HCT116 (cell line): ENCODE data around the gene ESYT3. TPM values are rescaled to one million over a fixed set of nuclear protein-coding genes. Genes with fewer than 3 reads are reported as not detected.
"Not testable (repeated sequence)": the region's sequence is repeated elsewhere in the genome, so short reads cannot be mapped to it uniquely, and the experiment has no call there.

ENCODE experiments used
- ATAC-seq: fragments of 200-7000 bp; cut with Tn5 transposase; 2 replicates; pipeline ENCODE4 v1.9.1; 2020; ENCODE audit warnings: mild to moderate bottlenecking, moderate library complexity
- BruUV-seq: library from RNA; stranded (reverse); fragments of 400-500 nt; replicated peaks from 2 replicates; lab custom pipeline; 2021; lab: Mats Ljungman, UMichigan
- CTCF ChIA-PET: fragments of 300-600 bp; sonication (Branson Sonifier 250); formaldehyde crosslinking; loops from one replicate; lab custom pipeline; 2021; ENCODE audit warnings: antibody characterized with exemption; lab: Charles Lee
- POLR2A ChIA-PET: fragments of 300-600, 350-600 bp; sonication (Branson Sonifier 250); formaldehyde crosslinking; loops from one replicate; lab custom pipeline; 2021; ENCODE audit warnings: antibody characterized with exemption; lab: Charles Lee
- RAD21 ChIA-PET, 2 experiments: fragments of 300-600 bp; sonication (Branson Sonifier 250); formaldehyde crosslinking; loops; one replicate each; lab custom pipeline; 2023; ENCODE audit warnings: low total read pairs in 2 of 2; ENCODE audit not compliant: uncharacterized antibody in 2 of 2, unreplicated experiment in 2 of 2, low non-redundant PET in 1 of 2; lab: Charles Lee
- DNase-seq: peaks from one replicate; pipeline ENCODE4 v3.0.0-alpha.2; 2010; ENCODE audit warnings: low read depth, low spot score
- H2AFZ ChIP-seq: fragments of 200-600 bp; shearing (Covaris generic), sonication (generic); 2 replicates; pipeline ENCODE4 v1.6.1; 2017; ENCODE audit warnings: low read depth, mixed run types, mixed read lengths, antibody characterized with exemption, low read length; ENCODE audit not compliant: poor library complexity, severe bottlenecking
- H3K27ac ChIP-seq: 2 replicates; pipeline ENCODE4 v1.5.1; 2012; ENCODE audit warnings: low read depth, low read length
- H3K27me3 ChIP-seq: fragments of 200-600 bp; sonication (generic); 2 replicates; pipeline ENCODE4 v1.6.1; 2016; ENCODE audit warnings: mixed run types, low read length, mixed read lengths; ENCODE audit not compliant: insufficient read depth
- H3K36me3 ChIP-seq, 2 experiments: fragments of 200-500 bp in 1 of 2; fragments of 200-600 bp in 1 of 2; sonication (Bioruptor generic) in 1 of 2; sonication (generic) in 1 of 2; 2 replicates each; pipeline versions ENCODE4 v1.5.1 to v1.6.1; 2014 to 2016; ENCODE audit warnings: low read length in 2 of 2, inconsistent platforms in 1 of 2, mixed read lengths in 1 of 2, mixed run types in 1 of 2; ENCODE audit not compliant: insufficient read depth in 2 of 2, control insufficient read depth in 1 of 2
- H3K4me1 ChIP-seq, 2 experiments: fragments of 200-600 bp in 1 of 2; sonication (generic) in 1 of 2; 2 replicates each; pipeline versions ENCODE4 v1.5.1 to v1.6.1; 2012 to 2017; ENCODE audit warnings: low read length in 2 of 2, inconsistent platforms in 1 of 2, mild to moderate bottlenecking in 1 of 2, mixed read lengths in 1 of 2, mixed run types in 1 of 2, moderate library complexity in 1 of 2; ENCODE audit not compliant: insufficient read depth in 2 of 2, control insufficient read depth in 1 of 2
- H3K4me2 ChIP-seq: fragments of 200-600 bp; sonication (generic); 2 replicates; pipeline ENCODE4 v1.6.1; 2017; ENCODE audit warnings: mixed run types, low read length, mixed read lengths
- H3K4me3 ChIP-seq, 2 experiments: fragments of 200-600 bp in 1 of 2; sonication (generic) in 1 of 2; replicated peaks in 1 of 2; 2 replicates each; pipeline ENCODE4 v1.5.1; 2011 to 2016; ENCODE audit warnings: low read length in 2 of 2, control low read depth in 1 of 2, low read depth in 1 of 2, mild to moderate bottlenecking in 1 of 2, mixed read lengths in 1 of 2, mixed run types in 1 of 2
- H3K79me2 ChIP-seq: fragments of 200-600 bp; sonication (generic); 2 replicates; pipeline ENCODE4 v1.6.1; 2017; ENCODE audit warnings: mild to moderate bottlenecking, mixed run types, low read length, moderate library complexity, mixed read lengths; ENCODE audit not compliant: insufficient read depth
- H3K9ac ChIP-seq: fragments of 200-600 bp; sonication (generic); 2 replicates; pipeline ENCODE4 v1.6.1; 2016; ENCODE audit warnings: low read length, mixed read lengths
- H3K9me2 ChIP-seq: fragments of 200-600 bp; sonication (generic), shearing (Covaris generic); 2 replicates; pipeline ENCODE4 v1.6.1; 2017; ENCODE audit warnings: mixed run types, mild to moderate bottlenecking, moderate library complexity; ENCODE audit not compliant: insufficient read depth
- H3K9me3 ChIP-seq, 2 experiments: fragments of 200-500 bp in 1 of 2; fragments of 200-600 bp in 1 of 2; sonication (Bioruptor generic) in 1 of 2; sonication (generic) in 1 of 2; 2 replicates each; pipeline ENCODE4 v1.6.1; 2014 to 2017; ENCODE audit warnings: low read length in 2 of 2, mixed read lengths in 2 of 2, inconsistent platforms in 1 of 2, low read depth in 1 of 2, mild to moderate bottlenecking in 1 of 2, mixed run types in 1 of 2, moderate library complexity in 1 of 2; ENCODE audit not compliant: control insufficient read depth in 1 of 2, insufficient read depth in 1 of 2
- H4K20me1 ChIP-seq: fragments of 200-600 bp; sonication (generic), shearing (Covaris generic); 2 replicates; pipeline ENCODE4 v1.6.1; 2017; ENCODE audit warnings: mixed run types, mild to moderate bottlenecking, moderate library complexity; ENCODE audit not compliant: insufficient read depth
- ATF3 ChIP-seq: IDR thresholded peaks from 2 replicates; pipeline ENCODE4 v1.6.1; 2012
- CBX3 ChIP-seq: IDR thresholded peaks from 2 replicates; pipeline ENCODE4 v1.6.1; 2012; ENCODE audit warnings: low read depth
- CTCF ChIP-seq, 3 experiments: fragments of 200-600 bp in 1 of 3; sonication (generic) in 1 of 3; IDR thresholded peaks in 2 of 3; conservative IDR thresholded peaks in 1 of 3; 2 replicates each; pipeline ENCODE4 v1.5.1; 2012 to 2017; ENCODE audit warnings: low read depth in 2 of 3, low read length in 2 of 3, antibody characterized with exemption in 1 of 3, borderline replicate concordance in 1 of 3, control low read depth in 1 of 3, mild to moderate bottlenecking in 1 of 3, mixed read lengths in 1 of 3, mixed run types in 1 of 3, moderate library complexity in 1 of 3; ENCODE audit not compliant: insufficient read depth in 1 of 3
- ELF1 ChIP-seq: IDR thresholded peaks from 2 replicates; pipeline ENCODE4 v1.6.1; 2012; ENCODE audit warnings: low read depth, borderline replicate concordance
- JUND ChIP-seq: IDR thresholded peaks from 2 replicates; pipeline ENCODE4 v1.6.1; 2012
- MAX ChIP-seq: IDR thresholded peaks from 2 replicates; pipeline ENCODE4 v1.6.1; 2012
- RAD21 ChIP-seq: IDR thresholded peaks from 2 replicates; pipeline ENCODE4 v1.6.1; 2012; ENCODE audit warnings: low read depth, mild to moderate bottlenecking
- SIN3A ChIP-seq: IDR thresholded peaks from 2 replicates; pipeline ENCODE4 v1.6.1; 2012; ENCODE audit warnings: low read depth
- SP1 ChIP-seq: IDR thresholded peaks from 2 replicates; pipeline ENCODE4 v1.6.1; 2012; ENCODE audit warnings: low read depth
- SRF ChIP-seq: IDR thresholded peaks from 2 replicates; pipeline ENCODE4 v1.6.1; 2012; ENCODE audit warnings: low read depth
- TCF7L2 ChIP-seq: IDR thresholded peaks from 2 replicates; pipeline ENCODE4 v1.7.0; 2011; ENCODE audit warnings: borderline replicate concordance, inconsistent platforms; ENCODE audit not compliant: insufficient read depth, insufficient read length; ENCODE audit errors: extremely low read depth
- ZBTB33 ChIP-seq: IDR thresholded peaks from 2 replicates; pipeline ENCODE4 v1.6.1; 2011; ENCODE audit warnings: mild to moderate bottlenecking, low read length, moderate library complexity; ENCODE audit not compliant: insufficient replicate concordance; ENCODE audit errors: extremely low read depth
- ZFX ChIP-seq: fragments of 450-650 bp; IDR thresholded peaks from 2 replicates; pipeline ENCODE4 v1.6.1; 2017
- intact Hi-C: fragments of 100-400 bp; cut with micrococcal nuclease; formaldehyde crosslinking; loops from 2 replicates; pipeline ENCODE4 v1.10.0; 2022
- total RNA-seq: library from RNA; stranded (reverse); gene quantifications from one replicate; pipeline ENCODE4 v1.2.1, GENCODE V29; 2021; ENCODE audit not compliant: unreplicated experiment

Gene ESYT3
- total RNA-seq, 1 experiment from 2014 or later = 0.05 TPM

GRCh38 chr3:138452436-138452835 lies 18.0 kb downstream of the ESYT3 start:
- CTCF ChIA-PET = interaction anchor here (1.8 kb wide), 1 partner anchor 10 kb away, joined by 4 read pairs; no protein-coding TSS in a partner anchor

GRCh38 chr3:138453940-138454339 lies 19.5 kb downstream of the ESYT3 start:
- DNase-seq, H3K27ac ChIP-seq, H3K9me3 ChIP-seq, H4K20me1 ChIP-seq, H3K4me3 ChIP-seq, ATAC-seq, RAD21 ChIA-PET, POLR2A ChIA-PET, H3K79me2 ChIP-seq, H3K27me3 ChIP-seq, H3K9ac ChIP-seq, H3K4me2 ChIP-seq, H2AFZ ChIP-seq, H3K4me1 ChIP-seq, BruUV-seq, intact Hi-C loops, H3K36me3 ChIP-seq, H3K9me2 ChIP-seq: not testable (repeated sequence)
- CTCF ChIA-PET = interaction anchor here (1.8 kb wide), 1 partner anchor 11 kb away, joined by 4 read pairs; no protein-coding TSS in a partner anchor

More at GRCh38 chr3:138452436-138452835, 18.0 kb downstream of the ESYT3 start:
- RAD21 ChIA-PET = no interaction called here
- Histone ChIP-seq H3K4me1 (peaks cover 0 to 5% of the 10 kb centered on the region in 2 experiments; a peak in 1 of 4 replicates), H3K4me2 (no peak overlapping the region), H3K4me3 (no peak overlapping the region), H3K9me3 (no peaks in the 10 kb centered on the region), H3K9me2 (no peaks in the 10 kb centered on the region), H3K9ac (no peak overlapping the region), H3K27ac (no peak overlapping the region), H3K27me3 (no peaks in the 10 kb centered on the region), H2AFZ (no peak overlapping the region), H4K20me1 (no peaks in the 10 kb centered on the region), H3K36me3 (no peaks in the 10 kb centered on the region), H3K79me2 (no peaks in the 10 kb centered on the region)
- POLR2A ChIA-PET = no interaction called here
- no peak for ATAC-seq
- BruUV-seq = no TSS peak
- intact Hi-C loops = no loop called here
- no peak for TF ChIP-seq ELF1
- TF ChIP-seq ZFX = no peak
- TF ChIP-seq SIN3A = no peak
- TF ChIP-seq CTCF (IDR thresholded peaks at IDR 0.05 in 2 of 3, conservative IDR thresholded peaks at IDR 0.05 in 1 of 3; ENCODE audit: borderline replicate concordance in 1 of 3, insufficient read depth in 1 of 3, low read depth in 2 of 3, low read length in 2 of 3) = no peak
- no peak for TF ChIP-seq RAD21
- TF ChIP-seq MAX = no peak
- no peak for TF ChIP-seq ZBTB33
- no peak for TF ChIP-seq CBX3
- TF ChIP-seq ATF3 = no peak
- TF ChIP-seq SRF = no peak
- TF ChIP-seq SP1 = no peak
- TF ChIP-seq JUND = no peak
- TF ChIP-seq TCF7L2 = no peak
- no peak for DNase-seq
